Uterus (tissue), 2 donors: Measurements from ENCODE around the gene INPP5F.

ENCODE experiments used
- CTCF ChIP-seq, 4 experiments: fragments of 200-600 bp in 2 of 4; fragments of 450-650 bp in 2 of 4; sonication (generic) in 2 of 4; IDR thresholded peaks; one replicate each; pipeline ENCODE4 v1.5.1; 2016 to 2019; ENCODE audit warnings: antibody characterized with exemption in 4 of 4, mild to moderate bottlenecking in 2 of 4, moderate library complexity in 1 of 4
- POLR2A ChIP-seq, 2 donors: fragments of 450-650 bp; IDR thresholded peaks; one replicate each; pipeline ENCODE4 v1.6.1; 2016; ENCODE audit warnings: antibody characterized with exemption in 2 of 2, mild to moderate bottlenecking in 1 of 2, moderate library complexity in 1 of 2

GRCh38 chr10:119736220-119736619 is 10.4 kb downstream of the INPP5F start:
- no peak for TF ChIP-seq CTCF (IDR thresholded peaks at IDR 0.05)
- no peak for TF ChIP-seq POLR2A (IDR thresholded peaks at IDR 0.05)
